MV-4-11 (cell line): ENCODE data around the gene DCLK1.

Source experiments
- DNase-seq: peaks from one replicate; lab custom pipeline; 2025; lab: John Stamatoyannopoulos, UW

DCLK1 gene

GRCh38 chr13:36131222-36131930 is at the start of gene DCLK1:
TSS of gene DCLK1 (minus strand) at chr13:36131382.
- DNase-seq: no peak

DNA sequence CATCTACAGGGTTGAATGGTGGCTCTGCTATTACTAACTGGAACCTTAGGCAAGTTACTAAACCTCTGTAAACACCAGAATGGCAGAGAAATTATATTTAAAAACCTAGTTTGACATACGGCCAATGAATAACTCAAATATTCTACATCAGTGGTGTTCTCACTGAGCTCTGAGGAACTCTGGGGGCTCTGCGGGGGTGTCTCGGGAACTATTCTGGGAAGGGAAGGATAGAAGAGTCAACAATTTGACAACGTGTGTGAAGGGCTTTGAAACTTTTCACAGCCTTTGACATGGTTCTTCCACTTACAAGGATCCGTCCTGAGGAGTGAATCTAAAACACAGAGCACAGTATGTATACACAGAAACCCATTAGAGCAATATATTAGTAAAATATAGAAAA is 44.4 kb upstream of the DCLK1 start:
- no peak for DNase-seq

GRCh38 chr13:36174923-36175322 is 43.7 kb upstream of the DCLK1 start:
- no peak for DNase-seq

GRCh38 chr13:36173571-36174322 is 42.6 kb upstream of the DCLK1 start:
- DNase-seq: no peak

DNA sequence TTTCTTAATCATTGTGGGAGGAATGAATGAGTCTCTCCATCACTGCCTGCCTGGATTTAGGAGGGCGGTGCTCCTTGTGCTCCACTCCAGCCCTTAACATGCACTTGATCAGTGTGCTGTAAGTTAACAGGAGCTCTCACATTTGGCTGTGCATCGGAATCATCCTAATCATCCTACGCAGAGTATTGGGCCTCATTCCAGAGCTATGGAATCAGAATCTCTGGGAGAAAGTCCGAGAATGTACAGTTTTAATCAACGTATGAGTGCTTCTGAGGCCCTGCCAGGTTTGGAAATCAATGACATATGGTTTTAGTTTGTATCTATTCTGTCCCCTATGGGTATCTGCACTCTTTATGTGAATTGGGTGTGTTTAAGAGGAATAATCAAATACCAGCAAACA is 34.9 kb upstream of the DCLK1 start:
- DNase-seq: no peak

DNA sequence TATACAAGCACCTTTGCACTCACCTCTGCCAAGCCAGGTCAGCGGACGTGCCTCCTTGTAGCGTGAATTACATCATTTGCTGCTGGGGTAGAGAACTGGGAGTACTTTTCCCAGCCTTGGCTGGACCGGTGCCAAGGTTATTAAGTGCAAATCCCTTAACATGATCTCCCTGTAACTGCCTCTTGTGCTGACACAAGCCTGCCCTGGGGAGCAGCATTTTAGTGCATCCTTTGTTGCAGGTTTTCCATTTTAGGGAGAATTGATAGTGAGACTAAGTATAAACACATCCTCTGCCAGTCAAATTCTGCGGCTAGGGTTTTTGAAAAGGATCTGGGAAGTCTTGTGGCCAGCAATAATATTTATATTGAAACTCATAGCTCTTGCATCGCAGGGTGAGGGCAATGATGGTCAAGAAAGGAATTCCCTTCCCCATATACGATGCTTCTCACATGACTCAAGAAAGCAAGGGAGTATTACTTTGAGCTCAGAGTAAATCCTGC is 32.7 kb upstream of the DCLK1 start:
- peak; percentile 4 for DNase-seq

DNA sequence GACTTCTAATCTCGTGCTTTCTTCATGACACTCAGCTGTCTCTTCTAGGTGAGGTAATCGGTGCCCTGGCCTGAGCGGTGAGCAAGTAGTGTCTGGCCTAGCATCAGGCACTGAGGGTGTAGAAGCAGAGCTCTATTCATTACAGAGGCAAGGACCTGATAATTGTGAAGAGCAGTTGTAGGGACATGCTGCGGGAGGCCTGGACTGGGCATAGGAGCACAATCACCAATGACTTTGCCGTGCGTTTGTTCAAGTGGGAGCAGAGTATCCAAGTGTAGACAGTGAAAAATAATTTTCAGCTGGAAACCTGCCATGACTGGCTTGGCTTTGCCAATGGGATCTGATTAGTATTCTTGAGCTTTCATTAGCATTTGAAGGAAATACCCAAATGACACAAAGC is 32.1 kb upstream of the DCLK1 start:
- DNase-seq: no peak

- no peak for DNase-seq
These were observed 29.1 kb upstream of the DCLK1 start for GRCh38 chr13:36160297-36160696.

GRCh38 chr13:36158611-36159010 is 27.4 kb upstream of the DCLK1 start:
- DNase-seq: no peak

- DNase-seq: no peak
These were observed 26.3 kb upstream of the DCLK1 start for GRCh38 chr13:36157480-36157879.

DNA sequence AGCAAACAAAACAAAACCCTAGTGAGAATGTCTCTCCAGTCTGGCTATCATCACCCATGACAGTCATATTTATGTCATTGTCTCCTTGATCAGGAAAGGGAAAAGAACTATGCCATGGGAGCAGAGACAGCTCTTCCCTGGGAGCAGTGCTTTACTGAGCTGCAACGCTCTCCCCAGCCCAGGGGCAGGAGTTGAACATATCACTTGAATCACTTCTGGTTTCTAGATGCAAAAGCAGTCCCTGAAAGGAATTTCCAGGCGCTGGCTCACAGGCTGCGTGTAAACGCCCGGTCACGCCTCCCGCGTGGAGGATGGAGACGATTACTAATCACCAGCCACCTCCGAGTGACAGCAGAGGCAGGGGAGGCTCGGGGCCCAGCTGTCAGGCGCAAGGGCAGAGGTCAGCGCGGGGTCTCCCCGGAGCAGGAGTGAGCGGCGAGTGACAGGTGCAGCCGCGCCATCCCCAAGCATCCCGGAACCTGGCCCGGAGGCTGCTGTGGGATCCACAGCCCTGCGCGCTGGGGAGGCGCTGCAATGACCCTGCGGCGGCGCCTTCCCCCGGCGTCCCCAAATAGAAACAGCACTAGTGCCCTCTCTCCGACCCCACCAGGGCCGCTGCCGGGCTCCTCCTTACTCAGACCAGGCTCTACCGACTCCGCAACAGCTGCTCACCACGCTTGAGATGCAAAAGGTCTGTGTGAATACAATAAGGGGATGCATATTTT is 23.5 kb upstream of the DCLK1 start:
- no peak for DNase-seq

GRCh38 chr13:36151591-36151990 is 20.4 kb upstream of the DCLK1 start:
- DNase-seq: no peak

DNA sequence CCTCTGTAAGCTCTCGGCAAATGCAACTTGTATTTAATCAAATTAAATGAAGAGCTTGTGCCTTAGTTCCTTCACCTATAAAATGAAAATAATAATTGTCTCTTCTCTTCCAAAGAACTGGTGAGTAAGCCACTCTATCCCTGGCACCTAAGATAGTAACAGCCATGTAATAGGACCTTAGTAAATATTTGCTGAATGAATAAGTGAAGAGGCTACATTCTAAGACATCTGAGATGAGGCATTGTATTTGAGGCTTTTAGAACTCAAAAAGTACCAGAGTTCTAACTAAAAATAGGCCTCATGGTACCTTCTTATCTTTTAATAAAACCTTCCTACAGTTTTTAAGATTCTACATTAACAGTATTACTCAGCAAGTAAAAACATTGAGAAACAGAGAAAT is 17.3 kb upstream of the DCLK1 start:
- DNase-seq: no peak

GRCh38 chr13:36147330-36147729 is 16.1 kb upstream of the DCLK1 start:
- no peak for DNase-seq

DNA sequence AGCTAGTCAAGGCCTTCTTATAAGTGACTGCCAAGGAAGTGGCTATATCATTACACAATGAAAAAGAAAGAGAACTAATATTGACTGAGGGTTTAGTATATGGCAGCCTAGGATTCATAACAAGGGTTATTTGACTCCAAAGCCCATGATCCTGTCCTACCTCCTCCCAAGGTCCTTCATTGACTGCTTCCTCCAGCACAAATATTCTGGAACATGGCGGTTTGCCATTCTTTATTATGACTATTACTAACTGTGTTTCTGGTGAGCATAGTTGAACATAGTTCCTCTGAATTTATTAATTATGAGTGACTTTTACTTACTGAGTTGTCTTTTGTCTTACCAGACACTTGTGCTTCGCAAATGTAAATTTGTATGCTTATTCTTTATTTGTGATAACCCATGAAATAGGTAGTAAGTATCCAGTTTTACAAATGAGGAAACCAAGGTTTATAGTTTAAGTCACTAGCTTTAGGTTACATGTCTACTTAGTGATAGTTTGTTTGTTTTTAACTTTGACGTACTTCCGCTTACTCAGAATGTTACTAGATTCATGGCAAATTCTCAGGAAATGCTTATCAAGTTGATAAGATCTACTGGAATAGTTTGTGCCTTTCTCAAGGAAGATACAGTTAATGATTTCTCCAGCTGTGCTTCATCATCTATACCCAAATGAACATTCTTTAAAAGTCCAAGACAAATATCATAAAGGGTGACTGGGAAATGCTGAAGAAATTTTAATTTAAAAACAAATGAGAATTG is 15.5 kb upstream of the DCLK1 start:
- no peak for DNase-seq

DNA sequence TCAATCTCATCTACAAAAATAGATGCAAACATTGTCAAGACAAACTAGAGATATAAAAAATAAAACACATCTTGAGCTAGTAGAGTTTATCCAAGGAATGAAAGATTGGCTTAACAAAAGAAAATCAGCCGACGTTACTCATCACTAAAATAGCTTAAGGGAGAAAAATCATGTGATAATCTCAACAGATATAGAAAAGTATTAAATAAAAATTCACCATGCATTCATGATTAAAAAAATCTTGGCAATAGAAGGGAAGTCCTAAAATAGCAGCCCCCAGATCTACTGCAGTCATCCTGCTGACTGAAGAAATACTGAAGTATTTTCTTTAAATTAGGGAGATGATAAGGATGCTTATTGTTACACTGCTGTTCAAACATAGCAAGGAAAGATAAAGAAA is 12.6 kb upstream of the DCLK1 start:
- no peak for DNase-seq

DNA sequence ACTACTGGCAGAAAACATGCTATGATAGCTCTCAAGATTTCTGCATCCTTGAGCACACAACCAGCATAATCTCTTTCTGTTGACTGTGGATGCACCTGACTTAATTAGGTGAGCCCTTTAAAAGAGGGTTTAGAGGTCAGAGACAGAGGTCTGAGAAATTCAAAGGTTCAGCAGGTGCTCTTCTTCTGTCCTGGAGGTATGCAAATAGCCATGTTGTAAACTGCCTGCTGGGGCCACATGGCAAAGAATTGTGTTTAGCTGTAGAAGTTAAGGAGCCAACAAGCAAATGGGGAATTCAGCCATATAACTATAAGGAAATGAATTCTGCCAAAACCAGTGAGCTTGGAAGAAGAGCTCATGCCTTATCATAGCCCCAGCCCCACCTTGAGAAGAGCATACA is 11.6 kb upstream of the DCLK1 start:
- DNase-seq: no peak

DNA sequence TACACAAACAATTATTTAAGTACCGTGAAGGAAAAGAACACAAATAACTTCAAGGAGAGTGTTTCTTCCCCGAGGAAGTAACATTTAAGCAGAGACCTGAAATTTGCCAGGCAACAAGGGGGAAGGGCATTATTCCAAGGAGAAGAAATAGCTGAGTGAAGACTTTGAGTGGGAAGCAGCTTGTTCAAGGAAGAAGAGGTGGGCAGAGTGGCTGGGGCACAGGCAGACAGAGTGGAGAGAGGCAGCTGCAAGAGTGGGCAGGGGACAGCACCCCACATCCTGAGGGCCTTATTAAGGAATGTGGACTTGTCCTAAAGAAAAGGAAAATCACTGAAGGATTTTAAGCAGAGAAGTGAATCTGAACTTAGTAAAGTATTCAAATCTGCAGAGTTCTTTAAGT is 4.7 kb upstream of the DCLK1 start:
- no peak for DNase-seq

GRCh38 chr13:36134632-36135031 is 3.5 kb upstream of the DCLK1 start:
- DNase-seq: no peak

GRCh38 chr13:36133950-36134626 is 2.9 kb upstream of the DCLK1 start:
- no peak for DNase-seq

DNA sequence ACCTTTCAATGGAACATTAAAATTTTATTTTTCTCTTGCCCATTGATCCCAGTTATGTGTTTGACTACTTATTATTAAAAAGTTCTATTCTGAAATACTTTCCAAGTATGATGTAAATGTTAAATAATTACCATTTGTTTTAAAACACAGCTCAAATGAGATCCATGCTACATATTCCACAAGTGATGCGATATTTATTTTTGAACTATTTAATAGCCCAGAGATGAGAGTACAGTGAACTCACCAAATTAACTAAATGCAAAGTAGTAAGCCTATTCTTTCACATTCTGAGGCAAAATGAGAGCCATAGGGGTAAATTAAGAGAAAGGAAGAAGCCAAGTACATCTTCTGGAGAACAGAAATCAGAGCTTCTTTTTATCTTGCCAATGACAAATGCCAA is 1.2 kb upstream of the DCLK1 start:
- DNase-seq: no peak

- no peak for DNase-seq
These were observed 732 bp upstream of the DCLK1 start for GRCh38 chr13:36131931-36132297.
